COLO829 (cell line): Measurements from ENCODE around the gene JAM3.
"Not testable (repeated sequence)": the region's sequence is repeated elsewhere in the genome, so short reads cannot be mapped to it uniquely, and the experiment has no call there.

ENCODE experiments used
- DNase-seq: peaks from one replicate; pipeline ENCODE4 v3.0.0; 2012; ENCODE audit warnings: low spot score

Gene JAM3

DNA sequence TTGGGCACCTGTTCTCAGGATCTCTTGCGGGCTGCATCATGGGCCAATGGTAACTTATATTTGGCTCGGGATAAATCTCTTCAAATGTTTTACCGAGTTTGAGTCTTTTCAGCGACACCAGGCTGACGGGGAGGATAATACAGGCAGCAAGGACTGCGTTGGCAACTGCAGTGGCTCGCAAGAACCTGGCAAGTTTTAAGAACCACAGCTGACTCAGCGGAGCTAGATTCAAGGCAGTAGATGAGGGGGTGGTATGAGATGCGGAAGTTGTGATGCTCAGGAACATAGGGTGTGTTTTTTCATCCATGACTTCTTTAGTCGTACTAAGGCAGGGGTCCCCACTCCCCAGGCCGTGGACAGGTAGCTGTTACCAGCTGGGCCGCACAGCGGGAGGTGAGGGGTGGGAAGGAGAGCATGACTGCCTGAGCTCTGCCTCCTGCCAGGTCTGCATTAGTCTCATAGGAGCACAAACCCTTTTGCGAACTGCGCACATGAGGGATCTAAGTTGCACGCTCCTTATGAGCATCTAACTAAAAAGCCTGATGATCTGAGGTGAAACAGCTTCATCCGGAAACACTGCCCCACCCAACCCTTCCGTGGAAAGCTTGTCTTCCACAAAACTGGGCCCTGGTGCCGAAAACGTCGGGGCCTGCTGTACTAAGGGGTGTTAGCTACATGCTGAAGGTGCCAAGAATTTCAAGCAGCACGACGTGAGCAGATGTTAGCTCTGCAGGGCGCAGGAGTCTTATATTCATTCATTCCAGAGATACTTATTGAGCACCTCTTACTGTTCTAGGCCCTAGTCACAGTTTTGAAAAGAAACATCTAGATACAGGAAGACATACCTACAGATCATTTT is 6.4 kb upstream of the JAM3 start:
- DNase-seq: no peak

DNA sequence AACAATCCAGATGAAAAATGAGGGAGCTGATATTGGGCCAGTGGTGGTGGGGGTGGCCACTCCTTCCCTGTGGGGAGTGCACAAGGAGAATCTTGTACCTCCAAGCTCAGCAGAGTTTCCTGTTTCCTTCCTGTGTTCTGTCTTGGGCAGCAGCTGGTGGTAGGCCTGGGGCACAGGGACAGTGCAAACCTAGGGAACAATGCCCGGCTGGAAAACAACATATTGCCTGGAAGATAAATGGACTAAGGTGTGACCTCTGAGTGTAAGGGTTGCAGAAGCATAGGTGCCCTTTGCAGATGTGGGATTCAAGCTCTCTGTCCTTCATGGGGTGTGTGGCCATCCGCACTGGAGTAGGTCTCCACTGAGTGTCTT is 5.8 kb upstream of the JAM3 start:
- no peak for DNase-seq

DNA sequence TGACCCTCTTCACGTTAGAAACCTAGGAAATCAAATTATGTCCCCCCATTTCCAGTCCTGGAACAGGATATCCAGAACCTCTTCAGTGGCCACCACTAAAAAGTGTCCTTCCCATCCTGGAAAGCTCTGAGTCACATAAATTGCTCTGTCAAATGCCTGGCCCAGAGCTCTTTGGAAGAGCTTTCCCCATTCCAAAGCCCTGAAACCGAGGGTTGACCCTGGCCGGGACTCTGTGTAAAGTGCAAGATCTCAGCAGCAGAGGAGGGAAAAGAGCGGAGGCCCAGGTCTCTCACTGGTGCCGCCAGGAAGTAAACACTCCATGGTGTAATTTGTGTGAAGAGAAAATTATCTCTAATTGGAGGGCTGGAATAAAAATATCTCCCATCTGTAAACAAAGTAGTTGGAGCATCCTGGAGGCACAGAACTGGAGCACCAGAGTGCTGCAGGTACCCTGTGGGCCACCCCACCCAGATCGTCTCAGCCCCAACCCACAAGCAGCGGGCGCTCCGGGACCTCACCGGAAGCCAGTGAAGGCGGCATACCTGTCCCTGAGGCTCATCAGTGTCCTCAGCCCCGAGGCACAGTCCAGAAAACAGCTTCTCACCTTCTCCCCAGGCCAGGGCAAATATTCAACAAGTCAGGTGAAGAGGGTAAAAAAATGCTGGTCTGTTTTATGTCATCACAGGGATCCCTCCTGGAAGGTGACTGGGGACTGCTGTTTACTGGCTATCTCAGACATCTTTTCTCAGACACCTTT is 4.7 kb upstream of the JAM3 start:
- no peak for DNase-seq

DNA sequence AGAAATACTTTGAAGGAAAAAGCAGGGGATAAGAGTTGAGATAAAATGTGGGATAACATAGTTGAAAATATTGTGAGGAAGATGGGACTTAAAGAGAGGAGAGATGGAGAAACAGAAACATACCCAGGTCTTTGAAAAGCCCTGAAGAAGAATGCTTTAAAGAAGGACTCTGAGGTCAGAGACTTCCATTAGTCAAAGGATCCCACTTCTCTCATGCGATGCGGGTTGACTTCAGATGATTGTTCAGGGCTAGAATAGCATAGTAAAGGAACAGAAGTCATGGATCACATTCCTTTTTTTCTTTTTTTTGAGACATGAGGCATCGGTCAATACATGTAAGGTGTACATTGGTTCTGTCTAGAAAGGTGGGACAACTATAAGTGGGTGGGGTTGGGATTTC is 3.5 kb upstream of the JAM3 start:
- no peak for DNase-seq

DNA sequence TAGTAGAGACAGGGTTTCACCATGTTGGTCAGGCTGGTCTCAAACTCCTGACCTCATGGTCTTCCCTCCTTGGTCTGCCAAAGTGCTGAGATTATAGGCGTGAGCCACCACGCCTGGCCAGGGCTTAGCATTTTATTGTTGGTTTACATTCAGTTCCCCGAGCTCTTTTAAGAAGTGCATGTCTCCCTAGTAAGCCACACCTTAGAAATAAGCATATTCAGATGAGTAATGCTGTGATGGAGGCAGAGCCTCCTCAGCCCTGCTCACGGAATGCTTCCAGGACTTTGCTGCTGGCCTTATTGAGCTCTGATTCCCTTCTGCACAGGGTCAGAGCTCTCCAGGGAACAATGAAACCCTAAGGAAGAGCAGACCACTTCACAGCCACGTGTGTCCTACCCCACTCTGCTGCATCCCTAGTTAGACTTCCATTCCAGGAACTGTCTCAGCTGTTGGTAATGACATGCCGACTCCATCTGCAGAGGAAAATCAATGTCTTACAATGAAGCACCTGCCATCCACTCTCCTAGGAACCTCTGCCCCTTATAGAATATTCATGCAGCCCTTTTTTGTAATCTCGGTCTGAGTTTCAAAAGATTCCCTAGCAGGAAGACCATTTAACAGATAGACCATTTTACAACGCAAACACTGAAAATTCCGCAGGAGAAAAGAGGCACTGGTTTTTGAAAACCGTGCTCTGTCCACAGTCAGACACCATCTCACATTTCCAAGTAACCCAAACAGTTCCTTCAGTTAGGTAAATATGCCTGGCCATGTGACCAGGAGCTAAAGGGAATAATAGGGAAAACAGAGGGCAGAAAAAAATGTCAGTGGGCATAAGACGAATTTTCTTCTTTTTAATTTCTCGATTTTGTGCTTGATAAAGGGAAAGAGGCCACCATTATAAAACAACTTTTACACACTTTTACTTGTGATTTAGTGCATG is 1.7 kb upstream of the JAM3 start:
- no peak for DNase-seq

DNA sequence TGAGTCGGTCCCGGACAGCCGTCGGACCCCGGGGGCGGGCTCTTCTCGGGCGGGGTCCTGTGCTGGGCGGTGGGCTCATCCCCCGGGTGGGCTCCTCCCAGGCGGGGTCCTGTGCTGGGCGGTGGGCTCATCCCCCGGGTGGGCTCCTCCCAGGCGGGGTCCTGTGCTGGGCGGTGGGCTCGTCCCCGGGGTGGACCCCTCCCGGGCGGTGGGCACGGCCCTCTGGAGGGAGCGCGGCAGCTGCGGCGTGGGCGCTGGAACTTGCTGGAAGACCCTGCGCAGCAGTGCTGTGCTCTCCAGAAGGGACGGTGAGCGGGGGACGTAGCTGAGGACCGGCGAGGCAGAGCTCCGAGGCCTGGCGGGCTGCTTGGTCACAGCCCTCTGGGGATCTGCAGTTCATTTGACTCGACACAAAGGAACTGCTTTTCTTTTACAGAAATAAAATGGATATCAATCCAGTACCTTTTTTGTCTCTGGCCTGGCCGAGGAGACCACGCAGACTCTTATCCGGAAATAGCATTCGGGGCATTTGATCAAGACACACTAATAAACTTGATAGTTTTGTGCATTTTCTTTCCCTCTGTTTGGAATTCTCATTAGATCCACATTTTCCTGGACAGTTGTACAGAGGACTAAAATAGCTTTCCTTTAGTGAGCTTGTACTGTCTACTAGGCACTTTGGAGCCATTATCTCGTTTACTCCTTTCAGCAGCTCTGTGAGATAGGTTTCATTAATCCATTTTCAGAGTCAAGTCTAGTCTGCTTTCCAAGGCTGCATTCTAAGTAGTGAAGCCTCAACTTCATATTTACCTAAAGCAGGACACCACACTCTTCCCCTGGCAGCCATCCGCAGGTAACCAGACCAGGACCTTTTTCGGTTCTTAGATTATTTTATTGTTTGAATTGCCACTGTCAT is 812 bp downstream of the JAM3 start:
- no peak for DNase-seq

DNA sequence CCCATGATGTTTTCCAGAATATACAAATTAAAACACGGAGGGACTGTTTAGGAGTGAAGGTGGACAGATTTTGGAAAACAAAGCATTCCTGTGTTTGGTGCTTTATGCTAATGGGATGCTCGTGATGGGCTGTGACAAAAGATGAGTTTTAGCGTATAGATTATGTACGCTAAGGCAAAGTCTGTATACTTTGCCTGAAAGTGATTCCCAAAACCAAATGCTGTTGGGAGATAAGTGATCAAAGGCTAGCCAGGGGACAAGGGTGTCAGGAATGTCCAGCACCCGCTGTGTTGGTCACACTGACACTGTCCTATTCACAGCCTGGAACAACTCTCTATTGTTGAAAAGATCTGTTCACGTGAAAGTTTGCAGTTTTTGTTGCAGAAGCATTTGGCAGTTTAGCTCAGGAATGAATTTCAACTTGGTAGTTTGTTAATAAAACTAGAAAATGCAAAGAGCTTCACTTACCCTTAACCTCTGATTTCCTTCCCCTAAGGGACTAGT is 1.5 kb downstream of the JAM3 start:
- DNase-seq: no peak

DNA sequence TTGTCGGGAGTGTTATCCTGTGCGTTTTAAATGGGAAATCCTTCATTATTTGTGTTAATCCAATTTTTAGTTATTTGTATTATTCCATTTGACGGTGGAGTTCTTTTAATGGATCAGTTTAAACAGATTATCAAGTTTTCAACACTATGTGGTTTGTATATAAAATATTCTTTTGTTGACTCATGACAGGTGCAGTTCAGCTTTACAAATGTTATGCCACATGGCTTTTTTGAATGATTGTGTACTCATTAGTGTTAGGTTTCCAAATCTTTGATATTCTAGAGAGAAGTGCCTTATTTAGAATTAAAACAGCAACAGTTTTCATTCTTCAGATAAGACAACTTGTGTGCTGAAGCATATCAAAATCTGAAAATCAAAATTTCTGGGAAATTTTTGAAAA is 2.4 kb downstream of the JAM3 start:
- no peak for DNase-seq

DNA sequence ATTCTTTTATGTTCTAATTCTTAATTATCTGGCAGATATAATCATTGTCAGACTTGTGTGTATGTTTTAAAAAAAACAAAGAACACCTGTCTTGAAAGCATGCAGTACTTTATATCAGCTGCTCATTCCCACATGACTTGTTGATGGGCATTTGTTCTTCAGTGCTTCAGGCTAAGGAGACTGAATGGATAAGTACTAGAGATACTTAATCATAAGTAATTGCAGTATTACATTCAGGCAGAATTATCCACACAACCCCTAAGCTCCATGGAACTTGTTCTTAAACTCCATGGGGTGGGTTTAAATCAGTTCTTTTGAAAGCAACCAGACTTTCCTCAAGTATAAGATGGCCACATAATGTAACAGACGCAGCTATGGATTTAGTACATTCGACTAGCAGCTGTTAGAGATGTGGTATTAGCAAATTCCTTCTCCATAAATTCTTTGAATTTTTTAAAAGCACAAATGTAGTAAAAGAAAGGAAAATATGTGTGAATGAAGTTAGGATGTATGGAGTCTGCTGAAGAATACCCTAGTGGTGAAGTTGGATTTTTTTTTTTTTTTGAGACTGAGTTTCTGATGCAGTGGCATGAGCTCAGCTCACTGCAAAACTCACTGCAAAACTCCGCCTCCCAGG is 3.0 kb downstream of the JAM3 start:
- no peak for DNase-seq

DNA sequence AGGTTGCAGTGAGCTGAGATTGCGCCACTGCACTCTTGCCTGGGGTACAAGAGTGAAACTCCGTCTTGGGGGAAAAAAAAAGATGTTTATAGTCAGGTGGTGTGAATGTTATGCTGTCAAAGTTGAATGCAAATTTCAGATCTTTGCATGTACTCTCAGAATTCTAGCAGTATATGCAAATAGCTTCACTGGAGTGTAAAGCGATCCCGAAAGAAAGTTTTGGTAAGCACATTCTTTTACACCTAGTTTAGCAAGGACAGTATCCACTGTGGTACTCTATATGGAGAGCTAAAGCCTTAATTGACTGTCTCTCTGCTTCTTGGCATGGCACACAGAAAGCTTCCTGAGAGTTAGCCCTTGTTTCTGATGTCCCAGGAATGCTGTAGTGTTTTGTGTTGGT is 4.0 kb downstream of the JAM3 start:
- no peak for DNase-seq

DNA sequence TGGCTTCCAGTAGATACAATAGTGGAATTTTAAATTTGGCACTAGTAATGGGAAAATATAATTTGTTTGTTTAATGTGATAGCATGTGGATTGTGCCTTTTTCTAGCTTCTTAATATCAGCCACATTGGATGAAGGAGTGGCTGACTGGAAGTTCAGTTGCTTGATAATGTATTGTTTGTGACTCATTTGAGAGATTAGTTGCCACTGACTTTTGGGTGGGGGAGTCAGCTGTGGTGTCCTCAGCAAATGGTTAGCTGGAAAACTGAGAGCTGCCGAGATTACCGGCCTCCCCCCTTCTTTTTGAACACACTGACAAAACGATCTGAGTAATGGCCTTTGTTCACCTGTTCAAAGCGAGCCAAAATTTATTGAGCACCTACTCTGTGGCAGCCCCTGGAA is 5.5 kb downstream of the JAM3 start:
- no peak for DNase-seq

DNA sequence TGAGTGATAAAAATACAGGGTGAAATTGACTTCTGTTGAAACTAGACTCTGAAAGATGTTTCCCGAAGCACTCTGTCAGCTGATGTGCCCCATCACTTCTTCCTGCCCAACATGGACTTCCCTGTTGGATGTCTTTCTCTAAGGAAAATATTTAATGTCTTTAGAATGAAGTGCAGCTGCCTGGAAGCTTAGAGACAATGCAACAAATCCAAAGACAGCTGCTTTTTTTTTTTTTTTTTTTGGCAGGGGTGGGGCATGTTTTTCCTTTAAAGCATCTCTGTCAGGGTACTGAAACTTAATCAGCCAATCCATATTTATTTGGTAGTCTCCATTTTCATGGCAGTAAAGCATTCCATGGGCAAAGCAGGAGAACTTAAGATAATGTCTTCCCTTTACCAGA is 5.9 kb downstream of the JAM3 start:
- DNase-seq: no peak

DNA sequence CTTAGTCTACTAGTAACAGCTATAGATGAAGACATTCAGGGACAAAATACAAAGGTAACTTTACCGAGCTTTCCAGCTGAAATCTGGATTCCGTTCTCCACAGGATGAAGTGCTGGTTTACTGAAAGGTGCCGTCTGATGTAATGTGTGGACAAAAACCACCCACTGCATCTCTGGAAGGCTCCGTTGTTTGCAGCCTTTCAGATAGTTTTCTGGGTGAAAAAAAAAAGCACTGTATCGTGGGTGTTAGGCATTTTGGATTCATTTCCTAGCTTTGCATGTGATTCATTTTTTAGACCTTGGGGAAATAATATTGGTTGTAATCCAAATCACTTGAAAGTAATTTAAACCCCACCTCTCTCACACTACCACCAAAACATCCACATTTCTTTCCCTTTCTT is 10.4 kb downstream of the JAM3 start:
- DNase-seq: peak; percentile 41

DNA sequence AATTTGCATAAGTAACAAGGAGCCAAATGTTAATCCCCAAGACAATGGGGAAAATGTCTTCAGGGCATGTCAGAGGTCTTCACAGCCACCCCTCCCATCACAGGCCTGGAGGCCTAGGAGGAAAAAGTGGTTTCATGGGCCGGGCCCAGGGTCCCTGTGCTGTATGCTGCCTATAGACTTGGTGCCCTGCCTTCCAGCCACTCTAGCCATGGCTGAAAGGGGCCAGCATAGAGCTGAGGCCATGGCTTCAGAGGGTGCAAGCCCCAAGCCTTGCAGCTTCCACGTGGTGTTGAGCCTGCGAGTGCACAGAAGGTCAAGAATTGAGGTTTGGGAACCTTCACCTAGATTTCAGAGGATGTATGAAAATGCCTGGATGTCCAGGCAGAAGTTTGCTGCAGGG is 12.4 kb downstream of the JAM3 start:
- DNase-seq: not testable (repeated sequence)

DNA sequence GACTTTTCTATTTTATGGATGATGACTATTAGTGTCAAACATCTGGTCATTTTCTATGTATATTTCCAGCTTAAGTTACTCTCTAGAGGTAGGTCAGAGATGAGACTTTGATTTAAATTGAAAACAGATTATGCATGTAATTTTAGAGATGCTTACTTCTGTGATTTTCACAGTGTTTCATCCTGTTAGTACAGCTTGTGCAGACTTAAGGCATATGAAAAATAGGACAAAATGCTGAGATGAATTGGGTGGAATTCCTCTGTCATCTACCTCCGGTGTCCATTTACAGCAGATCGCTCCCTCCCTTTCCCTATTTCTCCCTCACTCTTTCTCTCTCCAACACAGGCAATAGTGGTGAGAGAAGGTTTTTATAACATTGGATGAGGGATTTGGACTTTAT is 14.1 kb downstream of the JAM3 start:
- no peak for DNase-seq

DNA sequence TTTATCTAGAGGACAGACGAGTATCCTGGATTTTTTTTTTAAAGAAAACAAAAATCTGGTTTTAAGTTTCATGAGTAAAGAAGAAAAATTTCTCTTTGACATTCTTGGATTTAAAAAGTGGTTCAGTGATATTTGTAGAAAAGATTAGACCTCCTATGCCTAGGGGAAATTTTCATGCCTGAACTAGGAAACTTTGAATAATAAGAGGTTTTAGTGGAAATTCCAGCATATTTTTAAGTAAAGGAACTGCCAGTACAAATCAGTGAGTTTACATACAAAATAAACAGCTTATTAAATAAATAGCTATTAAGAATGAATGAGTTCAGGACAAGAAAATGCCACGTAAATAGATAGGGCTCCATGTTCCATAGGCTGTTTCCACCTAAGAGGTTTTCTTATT is 17.5 kb downstream of the JAM3 start:
- no peak for DNase-seq

DNA sequence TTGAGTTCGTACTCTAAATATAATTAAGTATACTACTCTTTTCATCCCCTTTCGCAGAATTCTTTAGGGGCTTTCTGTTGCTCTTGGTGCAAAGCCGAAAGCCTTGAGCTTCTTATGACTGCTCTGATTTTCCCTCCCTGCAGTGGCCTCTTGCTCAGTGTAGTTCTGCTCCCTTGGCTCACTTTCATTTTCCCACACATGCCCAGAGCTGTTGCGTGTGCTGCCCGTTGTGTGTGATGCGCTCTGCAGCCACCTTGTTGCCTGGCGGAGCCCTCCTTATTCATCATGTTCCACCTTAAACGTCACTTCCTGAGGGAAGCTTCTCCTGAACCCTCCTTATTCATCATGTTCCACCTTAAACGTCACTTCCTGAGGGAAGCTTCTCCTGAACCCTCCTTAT is 23.1 kb downstream of the JAM3 start:
- not testable (repeated sequence) for DNase-seq

DNA sequence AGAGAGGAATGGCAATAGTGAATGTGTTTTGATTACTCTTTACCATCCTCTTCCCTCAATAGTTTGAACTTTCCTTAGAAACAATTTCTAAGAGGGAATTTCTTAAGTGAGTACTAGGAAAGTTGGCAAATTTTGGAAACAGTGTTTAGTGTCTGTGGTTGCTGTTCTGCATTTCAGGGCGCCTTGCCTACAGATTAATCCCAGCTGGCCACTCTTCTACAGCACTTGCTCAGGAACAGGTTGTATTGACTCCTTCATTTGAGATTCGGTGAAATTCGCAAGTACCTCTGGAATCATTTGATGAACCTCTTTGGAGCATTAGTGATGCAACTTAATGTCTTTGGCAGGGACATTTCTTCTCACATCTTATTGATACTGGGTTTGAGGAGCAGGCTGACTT is 28.3 kb downstream of the JAM3 start:
- DNase-seq: no peak

DNA sequence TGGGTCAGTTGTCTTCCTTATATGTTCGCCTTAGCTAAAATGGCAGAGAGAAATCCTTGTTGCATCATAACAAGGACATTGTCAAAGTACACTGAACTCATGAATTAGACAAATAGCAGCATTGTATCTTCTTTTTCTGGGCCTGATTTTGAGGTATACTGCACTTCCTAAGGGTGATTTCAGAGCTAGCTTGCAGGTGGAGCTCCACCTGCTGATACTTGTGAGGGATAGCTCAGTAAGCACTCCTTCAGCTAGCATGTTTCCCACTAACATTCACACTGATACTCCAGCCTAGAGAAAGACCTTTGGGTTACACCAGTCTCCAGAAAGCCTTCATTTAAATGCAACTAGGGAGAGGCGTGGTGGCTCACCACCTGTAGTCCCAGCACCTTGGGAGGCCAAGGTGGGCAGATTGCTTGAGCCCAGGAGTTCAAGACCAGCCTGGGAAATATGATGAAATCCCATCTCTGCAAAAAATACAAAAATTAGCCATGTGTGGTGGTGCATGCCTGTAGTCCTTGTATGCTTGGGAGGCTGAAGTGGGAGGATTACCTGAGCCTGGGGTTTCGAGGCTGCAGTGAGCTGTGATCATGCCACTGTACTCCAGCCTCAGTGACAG is 29.8 kb downstream of the JAM3 start:
- DNase-seq: no peak

DNA sequence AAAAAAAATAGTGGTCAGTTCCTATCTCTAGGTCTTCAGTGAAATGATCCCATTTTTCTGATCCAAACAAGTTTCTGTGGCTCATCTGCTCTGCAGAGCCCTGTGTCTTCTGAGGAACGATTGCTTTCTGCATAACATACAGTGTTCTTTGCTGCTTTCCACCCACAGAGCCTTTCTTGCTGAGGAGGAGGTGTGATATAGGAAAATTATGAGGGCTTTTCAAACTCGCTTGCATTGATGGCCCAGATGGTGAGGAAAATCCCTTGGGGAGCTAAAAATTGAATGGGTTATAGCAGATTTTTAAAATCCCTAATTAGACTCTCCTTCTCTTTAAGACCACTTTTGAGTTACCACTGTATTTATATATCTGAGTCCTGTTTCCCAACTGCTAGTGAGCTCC is 31.3 kb downstream of the JAM3 start:
- no peak for DNase-seq
